Measurements from ENCODE around the gene LRRN3. TPM values are rescaled to one million over a fixed set of nuclear protein-coding genes. Genes with fewer than 3 reads are reported as not detected.

LRRN3 gene
- total and polyA plus RNA-seq, 10 of the 15 experiments (the other 5 are each of a cell fraction or from before 2014, with no cell fraction given), result 0.02 to 0.24 (median 0.11) TPM; not detected in 3

- ATAC-seq (no peak), FAIRE-seq (no peak), DNase-seq (ENCODE audit: low read depth, low spot score) (no peak)
- in situ Hi-C loops (cut with MboI), result no loop called here
- ChIA-PET CTCF (no interaction called here), POLR2A (interaction anchor here (0.5 kb wide), 1 partner anchor 319 kb away, joined by 3 read pairs; no protein-coding TSS in a partner anchor), RAD21 (ENCODE audit: unreplicated experiment) (no interaction called here), SMC1A (ENCODE audit: uncharacterized antibody, unreplicated experiment) (interaction anchor here (0.6 to 0.8 kb wide), 3 partner anchors 9 to 1047 kb away, joined by 3 read pairs; no protein-coding TSS in a partner anchor)
- no TSS peak for BruUV-seq (replicated peaks)
- H4K20me1 ChIP-seq (ENCODE audit: control insufficient read depth, insufficient read depth), result no peaks in the 10 kb centered on the region
- no peak overlapping the region for H2AFZ ChIP-seq (ENCODE audit: control insufficient read depth, low read depth, low read length)
- H3K27me3 ChIP-seq (replicated peaks in 1 of 2; ENCODE audit: control insufficient read depth in 2 of 2, insufficient read depth in 2 of 2, low read length in 1 of 2), result no peaks in the 10 kb centered on the region
- no peaks in the 10 kb centered on the region for H3K4me1 ChIP-seq (ENCODE audit: control insufficient read depth, insufficient read depth, low read length)
- H3K79me2 ChIP-seq (ENCODE audit: control insufficient read depth, insufficient read depth, low read length), result no peaks in the 10 kb centered on the region
- no peaks in the 10 kb centered on the region; the same call in 2 of the 3 replicates for H3K9me3 ChIP-seq (replicated peaks; ENCODE audit: control insufficient read depth, insufficient read depth, low read length)
- intact Hi-C loops (cut with micrococcal nuclease; ENCODE audit: unreplicated experiment), result no loop called here
- no peak for TF ChIP-seq BRCA1 (IDR thresholded peaks at IDR 0.05; ENCODE audit: low read depth, low read length)
- TF ChIP-seq E4F1 (IDR thresholded peaks at IDR 0.05; ENCODE audit: borderline replicate concordance, partially characterized antibody), result no peak
- no peak for TF ChIP-seq HSF1 (IDR thresholded peaks at IDR 0.05; ENCODE audit: low read depth, low read length)
- H3K4me3 ChIP-seq, result no peak overlapping the region
- no peak overlapping the region for H3K27ac ChIP-seq (ENCODE audit: control insufficient read depth, insufficient read depth)
- no peak overlapping the region for H3K4me2 ChIP-seq (ENCODE audit: control insufficient read depth, insufficient read depth)
- no peaks in the 10 kb centered on the region for H3K36me3 ChIP-seq (ENCODE audit: control insufficient read depth in 2 of 2, insufficient read depth in 2 of 2, low read length in 1 of 2)
- H3K9ac ChIP-seq (ENCODE audit: control insufficient read depth, insufficient read depth, low read length), result no peak overlapping the region
- whole genome bisulfite sequencing (ENCODE audit: insufficient coverage, insufficient replicate concordance, low lambda C conversion rate, missing lambda C conversion rate), result 94% methylated on average over 1 of the region's 1 CpG
Observed at GRCh38 chr7:111051832-111052231, 39.1 kb upstream of the LRRN3 start.

Data from GM12878 (cell line).